HG03432 (cell line): Measurements from ENCODE around the gene PITHD1.
"Not testable (repeated sequence)": the region's sequence is repeated elsewhere in the genome, so short reads cannot be mapped to it uniquely, and the experiment has no call there.

ENCODE experiments used
- ATAC-seq: cut with Tn5 transposase; IDR thresholded peaks from one replicate; pipeline ENCODE4 v1.9.1; 2021; ENCODE audit warnings: mild to moderate bottlenecking, moderate library complexity; ENCODE audit not compliant: unreplicated experiment

The PITHD1 gene, protein sequence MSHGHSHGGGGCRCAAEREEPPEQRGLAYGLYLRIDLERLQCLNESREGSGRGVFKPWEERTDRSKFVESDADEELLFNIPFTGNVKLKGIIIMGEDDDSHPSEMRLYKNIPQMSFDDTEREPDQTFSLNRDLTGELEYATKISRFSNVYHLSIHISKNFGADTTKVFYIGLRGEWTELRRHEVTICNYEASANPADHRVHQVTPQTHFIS

DNA sequence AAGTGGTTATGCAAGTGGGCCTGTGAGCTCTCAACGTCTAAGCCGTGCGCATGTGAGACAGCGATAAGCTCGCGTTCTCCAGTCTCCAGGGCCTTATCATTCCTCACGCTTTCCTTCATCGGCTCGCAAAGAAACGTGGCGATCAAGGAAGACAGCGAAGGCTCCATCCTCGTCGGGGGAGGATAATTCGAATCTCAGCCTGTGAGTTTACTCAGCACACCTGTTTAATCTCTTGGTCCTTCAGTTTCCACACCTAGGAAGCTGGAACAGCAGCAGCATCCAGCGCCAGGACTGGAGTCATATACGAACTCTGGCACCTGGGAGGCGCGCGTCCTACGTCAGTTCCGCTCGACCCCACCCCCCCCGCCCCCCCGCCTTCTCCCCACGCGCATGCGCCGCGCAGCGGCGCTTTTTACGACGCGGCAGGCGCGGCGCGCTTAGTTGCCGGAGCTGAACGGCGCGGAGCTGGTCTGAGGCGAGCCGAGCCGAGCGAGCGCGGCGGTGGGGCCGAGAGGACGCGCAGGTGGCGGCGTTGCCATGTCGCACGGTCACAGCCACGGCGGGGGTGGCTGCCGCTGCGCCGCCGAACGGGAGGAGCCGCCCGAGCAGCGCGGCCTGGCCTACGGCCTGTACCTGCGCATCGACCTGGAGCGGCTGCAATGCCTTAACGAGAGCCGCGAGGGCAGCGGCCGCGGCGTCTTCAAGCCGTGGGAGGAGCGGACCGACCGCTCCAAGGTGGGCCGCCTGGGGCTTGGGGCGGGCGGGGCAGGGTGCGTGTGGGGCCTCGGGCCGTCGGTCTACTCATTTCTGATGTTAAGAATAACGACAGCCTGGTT lies at the start of gene PITHD1:
PITHD1 (plus strand) TSS at position 440 of the 836 bp plus-strand sequence; CDS start at position 538, 98 bp downstream.
- ATAC-seq, result peak; percentile 74

DNA sequence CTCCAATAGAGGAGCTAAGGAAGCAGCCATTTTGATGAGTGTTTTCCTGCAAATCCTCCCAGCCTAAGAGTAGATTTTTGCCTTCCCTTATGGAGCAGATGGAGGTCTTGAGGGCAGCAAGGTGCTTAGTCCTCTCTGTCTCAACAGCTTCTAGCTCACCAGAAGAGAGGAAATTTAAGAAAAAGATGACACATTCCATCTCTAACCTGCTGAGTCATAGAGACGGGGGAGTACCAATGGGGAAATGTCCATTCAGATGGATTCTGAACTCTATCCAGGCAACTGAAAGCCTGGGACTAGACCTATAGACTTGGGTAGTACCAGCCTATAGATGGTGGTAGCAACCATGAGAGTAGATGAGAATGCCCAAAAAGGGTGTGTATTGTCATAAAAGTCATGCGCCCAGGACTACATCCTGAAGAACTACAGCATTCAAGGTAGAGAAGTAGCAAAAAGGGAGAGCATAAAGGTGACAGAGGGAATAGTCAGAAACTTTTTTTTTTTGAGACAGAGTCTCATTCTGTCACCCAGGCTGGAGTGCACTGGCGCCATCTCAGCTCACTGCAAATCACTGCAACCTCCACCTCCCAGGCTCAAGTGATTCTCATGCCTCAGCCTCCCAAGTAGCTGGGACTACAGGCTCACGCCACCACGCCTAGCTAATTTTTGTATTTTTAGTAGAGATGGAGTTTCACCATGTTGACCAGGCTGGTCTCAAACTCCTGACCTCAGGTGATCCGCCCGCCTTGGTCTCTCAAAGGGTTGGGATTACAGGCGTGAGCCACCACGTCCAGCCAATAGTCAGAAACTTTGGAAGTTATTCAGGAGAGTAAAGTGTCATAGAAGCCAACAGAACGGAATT lies 45.6 kb upstream of the PITHD1 start:
- ATAC-seq, result no peak

DNA sequence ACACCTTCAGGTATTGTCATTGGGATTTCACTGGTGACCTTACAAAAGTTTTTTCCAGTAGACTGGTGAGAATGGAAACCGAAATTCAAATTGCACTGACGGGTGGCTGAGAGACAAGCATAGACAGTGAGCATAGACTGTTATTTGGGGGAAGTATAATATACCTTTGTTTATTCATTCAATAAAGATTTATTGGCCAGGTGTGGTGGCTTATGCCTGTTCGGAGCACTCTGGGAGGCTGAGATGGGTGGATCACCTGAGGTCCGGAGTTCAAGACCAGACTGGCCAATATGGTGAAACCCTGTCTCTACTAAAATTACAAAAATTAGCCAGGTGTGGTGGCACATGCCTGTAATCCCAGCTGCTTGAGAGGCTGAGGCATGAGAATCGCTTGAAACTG lies 44.9 kb upstream of the PITHD1 start:
- not testable (repeated sequence) for ATAC-seq

DNA sequence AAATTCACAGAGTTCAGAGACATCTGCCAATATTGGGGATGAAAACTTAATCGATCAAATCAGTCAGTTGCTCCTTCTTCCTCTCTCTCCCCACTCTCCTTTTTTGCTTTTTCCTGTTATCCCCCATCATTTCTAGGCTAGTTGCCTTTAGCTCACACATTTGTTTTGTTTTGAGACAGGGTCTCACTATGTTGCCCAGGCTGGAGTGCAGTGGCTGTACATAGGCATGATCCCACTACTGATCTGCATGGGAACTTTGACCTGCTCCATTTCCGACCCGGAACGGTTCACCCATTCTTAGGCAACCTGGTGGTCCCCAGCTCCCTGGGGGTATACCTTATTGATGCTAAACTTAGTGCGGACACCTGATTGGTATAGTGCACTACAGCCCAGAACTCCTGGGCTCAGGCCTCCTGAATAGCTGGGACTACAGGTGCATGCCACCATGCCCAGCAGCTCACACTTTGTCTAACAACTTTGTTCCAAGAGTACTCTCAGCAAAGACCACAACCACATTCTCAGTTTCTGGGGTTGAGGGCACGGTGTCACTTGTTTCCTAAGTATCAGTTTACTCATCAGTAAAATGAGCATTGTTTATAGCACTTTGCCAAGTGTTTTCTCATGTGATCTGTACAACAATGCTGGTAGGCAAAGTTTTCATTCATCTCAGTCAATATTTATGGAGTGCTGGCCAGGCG lies 41.6 kb upstream of the PITHD1 start:
- ATAC-seq, result no peak

DNA sequence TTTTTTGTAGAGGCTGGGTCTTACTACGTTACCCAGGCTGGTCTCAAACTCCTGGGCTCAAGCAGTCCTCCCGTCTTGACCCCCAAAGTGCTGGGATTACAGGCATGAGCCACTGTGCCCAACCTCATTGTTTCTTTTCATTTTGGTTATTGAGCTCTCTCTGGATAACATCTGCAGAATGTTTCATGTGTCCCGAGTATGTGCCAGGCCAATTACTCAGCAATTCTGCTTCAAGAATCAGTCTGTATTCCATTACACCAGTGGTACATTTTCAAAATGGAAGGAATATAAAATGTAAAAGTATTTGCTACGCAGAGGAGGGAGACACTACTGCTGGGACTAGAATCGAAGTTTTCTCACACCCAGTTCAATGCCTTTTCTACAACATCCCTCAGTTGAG lies 36.6 kb upstream of the PITHD1 start:
- ATAC-seq, result no peak

DNA sequence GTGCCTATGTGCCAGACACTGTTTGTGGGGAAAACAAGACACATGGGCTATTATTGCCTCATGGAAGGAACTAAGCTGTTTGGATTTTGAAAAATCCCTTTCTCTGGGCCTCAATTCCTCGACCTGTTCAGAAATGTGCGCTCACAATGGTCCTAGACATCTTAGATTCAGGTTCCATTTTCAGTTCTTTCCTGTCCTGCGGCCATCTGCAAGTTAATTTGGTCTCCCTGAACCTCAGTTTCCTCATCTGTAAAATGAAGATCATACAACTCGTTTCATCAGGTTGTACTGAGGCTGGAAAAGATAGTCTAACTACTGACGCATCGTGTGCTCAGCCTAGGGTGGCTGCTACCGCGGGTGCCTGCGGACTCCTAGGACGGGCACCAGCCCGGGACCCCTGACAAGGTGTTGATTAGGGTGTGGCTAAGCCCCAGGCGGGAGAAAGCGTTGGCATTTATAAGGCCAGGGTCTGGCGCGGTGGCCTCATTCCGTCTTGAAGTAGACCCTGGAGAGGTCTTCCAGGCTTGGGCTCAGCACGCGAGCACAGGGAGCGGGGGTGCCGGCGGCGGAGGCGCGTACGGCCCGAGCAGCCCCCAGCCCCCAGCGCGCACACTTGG lies 35.4 kb upstream of the PITHD1 start:
- ATAC-seq, result peak; percentile 18

DNA sequence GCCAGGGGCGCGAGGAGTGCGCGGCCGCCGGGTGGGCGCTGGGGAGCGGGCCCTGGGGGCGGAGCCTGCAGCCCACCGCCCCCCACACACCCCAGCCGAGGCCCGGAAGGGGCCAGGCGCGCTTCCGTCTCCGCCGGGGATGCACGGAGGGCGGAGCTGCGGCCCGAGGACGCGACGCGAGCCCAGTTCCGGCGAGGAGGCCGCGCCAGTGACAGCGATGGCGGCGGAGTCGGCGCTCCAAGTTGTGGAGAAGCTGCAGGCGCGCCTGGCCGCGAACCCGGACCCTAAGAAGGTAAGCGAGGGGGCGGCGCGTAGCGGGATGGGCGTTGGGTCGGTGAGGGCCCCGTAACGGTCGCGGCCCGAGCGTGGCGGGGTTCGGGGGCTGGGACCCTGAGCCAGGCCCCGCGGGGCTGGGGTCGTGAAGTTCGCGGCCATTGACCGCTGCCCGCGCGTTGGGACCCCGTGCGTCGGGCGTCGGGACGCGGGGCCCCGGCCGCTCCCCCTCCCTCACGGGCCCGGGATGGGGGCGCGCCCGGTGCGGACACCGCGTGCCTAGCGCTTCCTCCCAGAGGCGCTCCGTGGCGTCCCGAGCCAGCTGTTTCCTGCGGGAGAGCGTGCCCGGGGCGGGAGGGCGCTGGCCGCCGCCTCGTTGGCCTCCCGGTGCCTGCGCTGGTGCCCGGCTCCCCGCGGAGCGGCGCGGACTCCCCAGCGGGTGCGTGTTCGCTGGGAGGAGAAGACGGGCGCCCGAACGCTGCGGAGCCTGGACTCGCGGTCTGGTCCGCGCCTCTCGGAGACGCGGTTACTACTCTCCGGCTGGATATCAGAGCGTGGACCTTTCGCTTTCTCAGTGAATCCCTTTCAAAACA lies 34.7 kb upstream of the PITHD1 start, which contains the start of gene ELOA:
ELOA (plus strand) TSS at position 185 of the 866 bp plus-strand sequence; CDS start at position 218, 33 bp downstream.
- peak; percentile 84 for ATAC-seq

DNA sequence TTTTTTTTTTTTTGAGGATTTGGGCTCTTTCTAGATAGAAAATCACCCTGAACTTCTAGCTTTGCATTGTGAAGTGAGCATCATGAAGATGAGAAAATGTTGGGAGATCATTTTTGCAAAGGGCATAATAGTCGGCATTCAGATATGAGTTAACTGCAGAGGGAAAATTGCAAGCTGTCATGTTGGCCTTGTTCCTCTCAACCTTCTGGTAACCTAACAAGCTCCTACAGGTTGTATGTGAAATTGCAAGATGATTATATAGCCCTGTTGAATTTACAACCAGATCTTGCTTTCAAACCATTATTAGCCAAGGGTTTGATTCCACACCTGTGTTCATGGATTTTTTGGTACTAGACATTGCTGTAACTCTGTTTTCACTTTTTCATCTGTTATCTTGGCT lies 32.7 kb upstream of the PITHD1 start:
- no peak for ATAC-seq

DNA sequence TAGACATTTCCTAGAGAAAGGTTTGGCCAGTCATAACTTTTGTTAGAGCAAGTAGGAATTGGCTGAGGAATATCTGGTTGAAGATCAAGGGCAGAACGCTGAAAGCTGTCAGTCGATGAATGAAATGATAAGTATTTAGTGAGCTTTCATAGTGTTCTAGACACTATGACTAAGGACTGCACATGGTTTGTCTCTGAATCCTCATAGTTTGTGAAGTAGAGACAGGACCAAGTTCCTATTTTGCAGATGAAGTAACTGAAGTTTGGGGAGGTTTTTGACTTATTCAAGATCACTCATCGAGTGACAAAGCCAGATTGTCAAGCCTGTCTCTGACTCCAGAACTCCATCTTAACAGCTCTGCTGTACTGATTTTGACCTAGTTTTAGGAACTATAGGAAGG lies 30.2 kb upstream of the PITHD1 start:
- ATAC-seq, result no peak

DNA sequence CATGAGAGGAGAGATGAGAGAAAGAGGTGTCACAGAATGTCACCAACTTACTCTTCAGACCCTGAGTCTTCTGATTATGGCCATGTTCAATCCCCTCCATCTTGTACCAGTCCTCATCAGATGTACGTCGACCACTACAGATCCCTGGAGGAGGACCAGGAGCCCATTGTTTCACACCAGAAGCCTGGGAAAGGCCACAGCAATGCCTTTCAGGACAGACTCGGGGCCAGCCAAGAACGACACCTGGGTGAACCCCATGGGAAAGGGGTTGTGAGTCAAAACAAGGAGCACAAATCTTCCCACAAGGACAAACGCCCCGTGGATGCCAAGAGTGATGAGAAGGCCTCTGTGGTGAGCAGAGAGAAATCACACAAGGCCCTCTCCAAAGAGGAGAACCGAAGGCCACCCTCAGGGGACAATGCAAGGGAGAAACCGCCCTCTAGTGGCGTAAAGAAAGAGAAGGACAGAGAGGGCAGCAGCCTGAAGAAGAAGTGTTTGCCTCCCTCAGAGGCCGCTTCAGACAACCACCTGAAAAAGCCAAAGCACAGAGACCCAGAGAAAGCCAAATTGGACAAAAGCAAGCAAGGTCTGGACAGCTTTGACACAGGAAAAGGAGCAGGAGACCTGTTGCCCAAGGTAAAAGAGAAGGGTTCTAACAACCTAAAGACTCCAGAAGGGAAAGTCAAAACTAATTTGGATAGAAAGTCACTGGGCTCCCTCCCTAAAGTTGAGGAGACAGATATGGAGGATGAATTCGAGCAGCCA lies 27.0 kb upstream of the PITHD1 start:
- no peak for ATAC-seq

DNA sequence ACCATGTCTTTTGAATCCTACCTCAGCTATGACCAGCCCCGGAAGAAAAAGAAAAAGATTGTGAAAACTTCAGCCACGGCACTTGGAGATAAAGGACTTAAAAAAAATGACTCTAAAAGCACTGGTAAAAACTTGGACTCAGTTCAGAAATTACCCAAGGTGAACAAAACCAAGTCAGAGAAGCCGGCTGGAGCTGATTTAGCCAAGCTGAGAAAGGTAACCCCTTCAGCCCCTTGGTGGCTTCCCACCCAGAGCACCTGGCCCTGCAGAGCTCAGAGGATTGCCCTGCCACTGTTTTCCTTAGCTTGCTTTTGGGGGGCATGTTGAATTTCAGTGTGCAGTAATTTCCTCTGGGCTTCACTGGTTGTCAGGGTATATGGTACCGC lies 26.4 kb upstream of the PITHD1 start:
- no peak for ATAC-seq

DNA sequence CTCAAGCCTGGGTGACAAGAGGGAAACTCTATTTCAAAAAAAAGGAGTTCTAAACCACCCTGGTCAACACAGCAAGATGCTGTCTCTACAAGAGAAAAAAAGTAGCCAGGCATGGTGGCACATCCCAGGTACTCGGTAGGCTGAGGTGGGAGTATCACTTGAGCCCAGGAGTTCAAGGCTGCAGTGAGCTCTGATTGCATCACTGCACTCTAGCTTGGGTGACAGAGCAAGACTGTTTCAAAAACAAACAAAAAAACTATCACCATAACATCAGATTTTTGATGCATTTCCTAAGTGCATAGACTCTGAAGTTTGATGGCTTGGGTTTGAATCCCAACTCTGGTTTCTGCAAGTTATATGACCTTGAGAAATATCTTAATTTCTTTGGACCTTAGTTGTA lies 25.3 kb upstream of the PITHD1 start:
- no peak for ATAC-seq

DNA sequence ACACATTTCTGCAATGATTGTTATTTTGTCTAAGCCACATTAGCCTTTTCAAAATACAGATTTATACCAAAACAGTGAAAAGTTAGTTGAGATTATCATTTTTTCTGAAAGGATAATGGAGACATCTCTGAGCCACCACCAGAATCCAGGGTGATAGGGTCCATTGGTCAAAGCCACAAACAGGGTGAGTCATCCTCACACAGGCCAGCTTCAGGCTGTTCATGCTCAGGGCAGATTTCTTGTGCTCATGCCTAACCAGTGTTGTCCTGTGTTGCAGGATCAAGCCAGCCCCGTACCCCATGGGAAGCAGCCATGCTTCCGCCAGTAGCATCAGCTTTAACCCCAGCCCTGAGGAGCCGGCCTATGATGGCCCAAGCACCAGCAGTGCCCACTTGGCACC lies 21.5 kb upstream of the PITHD1 start:
- no peak for ATAC-seq

DNA sequence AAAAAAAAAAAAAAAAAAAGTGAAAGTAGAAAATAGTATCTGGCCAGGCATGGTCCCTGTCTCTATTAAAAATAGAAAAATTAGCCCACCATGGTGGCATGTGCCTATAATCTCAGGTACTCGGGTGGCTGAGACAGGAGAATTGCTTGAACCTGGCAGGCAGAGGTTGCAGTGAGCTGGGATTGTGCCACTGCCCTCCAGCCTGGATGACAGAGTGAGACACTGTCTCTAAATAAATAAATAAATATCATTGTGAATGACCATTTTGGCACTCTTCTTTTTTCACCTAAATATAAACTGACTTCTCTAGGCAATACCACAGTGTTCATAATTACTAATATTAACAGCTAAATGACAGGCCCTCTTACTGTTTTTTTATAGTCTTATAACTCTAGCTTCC lies 20.4 kb upstream of the PITHD1 start:
- ATAC-seq, result no peak

DNA sequence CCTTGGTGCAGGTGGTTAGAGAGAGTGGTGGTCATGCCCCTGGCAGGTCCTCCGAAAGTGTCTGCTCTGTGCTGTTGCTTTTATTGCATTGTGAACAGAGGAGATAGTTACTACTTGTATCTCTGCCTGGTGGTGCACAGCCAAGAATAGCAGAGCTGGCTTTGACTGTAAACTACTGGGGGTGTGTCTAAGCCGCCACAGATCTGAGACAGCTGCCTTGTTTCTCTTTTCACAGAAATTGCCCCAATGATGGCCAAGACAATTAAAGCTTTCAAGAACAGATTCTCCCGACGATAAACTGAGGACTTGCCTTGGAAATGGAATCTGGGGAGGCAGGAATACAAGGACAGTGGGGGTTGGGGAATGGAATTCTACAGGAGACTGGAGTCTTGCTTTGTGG lies 18.9 kb upstream of the PITHD1 start:
- ATAC-seq, result no peak

DNA sequence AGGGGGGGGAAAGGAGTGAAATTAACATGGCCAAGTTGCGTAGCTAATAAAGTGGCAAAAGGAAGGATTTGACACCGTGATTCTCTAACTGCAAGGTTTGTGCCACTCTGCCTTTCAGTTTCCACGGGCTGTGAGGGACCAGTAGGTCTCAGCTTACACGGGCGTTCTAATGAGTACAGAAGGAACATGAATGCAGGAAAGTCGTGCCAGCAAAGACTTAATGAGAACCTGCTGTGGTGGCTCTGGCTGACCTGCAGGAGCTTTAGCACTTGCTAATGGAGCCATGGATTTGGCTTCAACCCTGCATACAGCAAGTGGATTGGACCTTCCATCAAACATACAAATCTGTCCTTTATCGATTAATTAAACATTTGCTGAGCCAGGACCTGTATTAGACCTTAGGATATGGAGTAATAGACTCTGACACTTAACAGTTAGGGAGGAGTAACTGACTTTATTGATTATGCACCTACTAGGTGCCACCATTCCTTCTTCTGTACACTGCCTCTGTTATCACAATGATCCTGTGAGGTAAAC lies 15.1 kb upstream of the PITHD1 start:
- ATAC-seq, result no peak

DNA sequence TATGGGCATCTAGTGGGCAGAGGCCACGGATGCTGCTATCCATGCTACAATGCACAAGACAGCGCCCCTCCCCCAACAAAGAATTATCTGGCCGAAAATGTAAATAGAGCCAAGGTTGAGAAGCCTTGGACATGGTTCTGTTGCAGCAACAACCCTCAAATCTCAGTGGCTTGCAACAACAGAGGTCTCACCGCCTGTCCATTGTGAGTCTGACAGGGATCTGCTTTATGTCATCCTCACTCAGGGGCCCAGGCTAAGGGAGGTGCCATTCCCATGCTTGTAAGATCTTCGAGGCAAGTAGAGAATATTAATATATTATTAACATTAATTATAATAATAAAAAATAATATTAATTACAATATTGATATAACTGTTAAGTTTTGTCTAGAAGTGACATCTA lies 9.5 kb upstream of the PITHD1 start:
- no peak for ATAC-seq

DNA sequence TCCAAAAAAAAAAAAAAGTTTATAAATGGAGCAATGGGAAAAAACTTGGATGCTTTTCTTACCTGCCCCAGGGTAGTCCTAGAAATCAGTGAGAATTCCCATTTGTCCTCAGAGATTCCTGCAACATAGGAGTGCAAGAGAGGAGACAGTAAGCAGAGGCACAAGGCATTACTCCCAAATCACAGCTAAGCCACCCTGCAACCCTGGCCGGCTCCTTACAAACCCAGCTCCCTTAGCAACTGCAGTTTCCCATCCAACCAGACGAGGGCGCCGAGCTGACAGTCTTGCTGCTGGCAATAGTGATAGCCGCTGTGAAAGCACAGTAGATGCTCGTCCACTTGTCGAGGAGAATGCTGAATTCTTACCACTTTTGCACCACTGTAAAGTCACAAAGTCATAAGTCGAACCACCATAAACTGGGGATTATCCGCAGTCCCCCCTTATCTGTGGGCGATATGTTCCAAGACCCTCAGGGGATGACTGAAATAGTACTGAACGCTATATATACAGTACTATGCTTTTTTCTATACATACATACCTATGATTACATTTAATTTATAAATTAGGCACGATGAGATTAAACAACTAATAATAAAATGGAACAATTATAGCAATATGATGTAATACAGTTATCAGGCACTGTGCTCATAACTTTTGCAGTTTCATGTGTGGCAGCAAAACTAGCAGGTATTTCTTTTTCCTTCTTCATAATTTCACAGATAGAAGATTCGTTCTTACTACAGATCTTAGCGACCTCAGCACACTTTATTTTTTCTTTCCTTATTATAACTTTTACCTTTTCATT lies 6.0 kb upstream of the PITHD1 start:
- no peak for ATAC-seq
